Spleen (tissue), 7 donors: ENCODE measurements around the gene MVK.

ENCODE experiments used
- POLR2A ChIP-seq, 3 donors: fragments of 450-650 bp; IDR thresholded peaks; one replicate each; pipeline ENCODE4 v1.5.1; 2017; ENCODE audit warnings: antibody characterized with exemption in 3 of 3, mild to moderate bottlenecking in 1 of 3
- TF ChIP-seq, protein P1 (sequence below), 11 experiments: fragments of 200-600 bp in 7 of 11; fragments of 450-650 bp in 4 of 11; sonication (generic) in 4 of 11; IDR thresholded peaks in 8 of 11; conservative IDR thresholded peaks in 3 of 11; 1 replicate in 7 of 11; 2 replicates in 4 of 11; pipeline versions ENCODE4 v1.4.0 to v1.8.0; 2016 to 2021; ENCODE audit warnings: antibody characterized with exemption in 11 of 11, inconsistent platforms in 4 of 11, mild to moderate bottlenecking in 1 of 11
- donor health status: DM: no; HTN: no; CAD: no; lungs with moderate emphysema.
- donor health status: DM: no; HTN: no; CAD: no.
- donor health status: DM: no; HTN: no; CAD: no.

DNA sequence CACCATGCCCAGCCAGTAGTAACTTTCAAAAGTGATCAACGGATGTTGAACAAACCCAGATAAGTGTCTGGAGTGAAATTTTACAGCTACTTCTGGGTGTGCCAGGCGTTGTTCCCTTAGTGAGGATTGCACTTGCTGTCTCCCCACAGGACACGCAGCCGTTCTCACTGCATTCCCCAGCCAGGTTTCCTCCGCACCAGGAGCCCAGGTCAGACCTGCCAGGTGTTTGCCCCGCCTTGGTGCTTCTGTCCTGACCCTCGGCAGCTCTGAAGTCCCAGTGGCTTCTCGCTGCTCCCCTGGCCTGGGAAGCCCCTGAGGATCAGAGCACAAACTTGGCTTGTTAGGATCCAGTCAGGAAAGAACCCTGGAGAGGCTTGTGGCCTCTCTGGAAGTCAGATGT lies 36.5 kb upstream of the MVK start:
- no peak for TF ChIP-seq POLR2A (IDR thresholded peaks at IDR 0.05)
- TF ChIP-seq, protein P1, sequence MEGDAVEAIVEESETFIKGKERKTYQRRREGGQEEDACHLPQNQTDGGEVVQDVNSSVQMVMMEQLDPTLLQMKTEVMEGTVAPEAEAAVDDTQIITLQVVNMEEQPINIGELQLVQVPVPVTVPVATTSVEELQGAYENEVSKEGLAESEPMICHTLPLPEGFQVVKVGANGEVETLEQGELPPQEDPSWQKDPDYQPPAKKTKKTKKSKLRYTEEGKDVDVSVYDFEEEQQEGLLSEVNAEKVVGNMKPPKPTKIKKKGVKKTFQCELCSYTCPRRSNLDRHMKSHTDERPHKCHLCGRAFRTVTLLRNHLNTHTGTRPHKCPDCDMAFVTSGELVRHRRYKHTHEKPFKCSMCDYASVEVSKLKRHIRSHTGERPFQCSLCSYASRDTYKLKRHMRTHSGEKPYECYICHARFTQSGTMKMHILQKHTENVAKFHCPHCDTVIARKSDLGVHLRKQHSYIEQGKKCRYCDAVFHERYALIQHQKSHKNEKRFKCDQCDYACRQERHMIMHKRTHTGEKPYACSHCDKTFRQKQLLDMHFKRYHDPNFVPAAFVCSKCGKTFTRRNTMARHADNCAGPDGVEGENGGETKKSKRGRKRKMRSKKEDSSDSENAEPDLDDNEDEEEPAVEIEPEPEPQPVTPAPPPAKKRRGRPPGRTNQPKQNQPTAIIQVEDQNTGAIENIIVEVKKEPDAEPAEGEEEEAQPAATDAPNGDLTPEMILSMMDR (IDR thresholded peaks at IDR 0.05 in 8 of 11, conservative IDR thresholded peaks at IDR 0.05 in 3 of 11), result no peak
